B cell (primary cell): ENCODE measurements around the gene PSG6.
"Not testable (repeated sequence)": the region's sequence is repeated elsewhere in the genome, so short reads cannot be mapped to it uniquely, and the experiment has no call there.

ENCODE experiments used
- CTCF ChIP-seq: fragments of 200-600 bp; IDR thresholded peaks from one replicate; pipeline ENCODE4 v1.8.0; 2022; ENCODE audit warnings: antibody characterized with exemption, mild to moderate bottlenecking
- EZH2 ChIP-seq: IDR thresholded peaks from 2 replicates; pipeline ENCODE4 v1.6.1; 2012; ENCODE audit warnings: borderline replicate concordance, low read depth, mild to moderate bottlenecking, moderate library complexity, low read length; ENCODE audit not compliant: insufficient read depth, poor library complexity, severe bottlenecking

DNA sequence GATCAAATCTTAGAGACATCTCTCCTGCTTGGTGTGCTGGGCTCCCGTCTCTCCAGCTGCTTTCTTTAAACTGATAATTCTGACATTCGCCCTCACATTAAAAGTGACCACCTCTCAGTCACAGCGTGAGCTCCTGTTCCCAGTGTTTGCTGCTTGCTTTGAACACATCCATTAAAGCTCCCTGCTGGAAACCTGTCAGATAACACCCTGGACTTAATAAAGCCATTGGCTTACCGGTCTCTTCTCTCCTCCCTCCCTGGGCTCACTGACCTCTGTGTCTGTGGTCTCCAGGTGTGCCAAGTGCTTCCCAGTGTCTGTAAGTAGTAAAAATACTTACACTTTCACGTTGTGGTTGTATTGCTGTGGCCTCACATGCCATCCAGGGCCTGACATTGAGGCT lies 35.7 kb downstream of the PSG6 start:
- not testable (repeated sequence) for TF ChIP-seq CTCF, EZH2
